Prostate gland (tissue), 2 donors: ENCODE data around the gene NUDT1.

Experiments
- CTCF ChIP-seq, 4 experiments: fragments of 200-600 bp in 2 of 4; fragments of 450-650 bp in 2 of 4; sonication (generic) in 2 of 4; IDR thresholded peaks; 1 replicate in 3 of 4; 2 replicates in 1 of 4; pipeline ENCODE4 v1.5.1; 2016 to 2019; ENCODE audit warnings: antibody characterized with exemption in 4 of 4, mild to moderate bottlenecking in 2 of 4, moderate library complexity in 2 of 4
- POLR2A ChIP-seq: fragments of 450-650 bp; IDR thresholded peaks from one replicate; pipeline ENCODE4 v1.6.1; 2016; ENCODE audit warnings: antibody characterized with exemption, mild to moderate bottlenecking
- POLR2AphosphoS5 ChIP-seq: sonication (generic); formaldehyde crosslinking; IDR thresholded peaks from one replicate; pipeline ENCODE4 v1.6.1; 2017; ENCODE audit warnings: antibody characterized with exemption

DNA sequence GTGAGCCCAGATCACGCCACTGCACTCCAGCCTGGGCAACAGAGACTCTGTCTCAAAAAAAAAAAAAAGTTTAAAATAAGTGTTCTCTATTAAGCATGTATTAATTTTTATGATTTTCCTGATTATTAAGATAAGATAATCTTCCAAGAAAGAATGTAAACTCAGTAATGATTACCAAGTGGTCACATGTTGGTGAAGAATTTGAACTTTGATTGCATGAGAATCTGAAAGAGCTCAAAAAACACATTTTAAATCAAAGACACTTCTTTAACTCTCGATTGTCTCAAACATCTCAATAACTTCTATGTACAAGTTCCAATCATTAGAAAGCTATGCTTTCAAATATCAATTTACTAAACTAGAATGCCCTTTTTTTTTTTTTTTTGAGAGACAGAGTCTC lies 38.4 kb downstream of the NUDT1 start:
- TF ChIP-seq CTCF (IDR thresholded peaks at IDR 0.05) (no peak), POLR2A (no peak), POLR2AphosphoS5 (no peak)
